ENCODE measurements around the gene MARK3. TPM values are rescaled to one million over a fixed set of nuclear protein-coding genes. Genes with fewer than 3 reads are reported as not detected.

The MARK3 gene
- total RNA-seq, 1 donor from 2014 or later: 82.0 TPM

DNA sequence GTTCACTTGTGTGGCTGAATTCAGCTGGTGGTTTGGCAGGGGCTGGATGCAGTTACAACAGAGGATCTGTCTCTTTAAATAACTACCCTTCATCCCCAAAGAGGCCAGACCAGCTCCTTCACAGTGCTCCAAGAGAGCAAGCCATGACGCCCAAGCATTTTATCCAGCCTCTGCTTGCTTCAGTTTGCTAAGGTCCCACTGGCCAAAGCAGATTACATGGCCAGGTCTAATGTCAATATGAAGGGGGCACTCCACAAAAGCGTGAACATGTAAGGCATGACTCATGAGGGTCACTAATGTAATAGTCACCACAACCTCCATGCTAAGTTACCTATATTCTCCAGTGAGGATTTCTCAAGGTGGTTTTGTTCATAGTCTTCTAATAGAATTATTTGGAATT is 62.9 kb downstream of the MARK3 start:
- Mint-ChIP-seq H3K4me1 (peaks cover 9% of the 10 kb centered on the region), H3K36me3 (ENCODE audit: low read depth) (peaks cover 9% of the 10 kb centered on the region), H3K9me3 (no peaks in the 10 kb centered on the region), H3K27me3 (no peaks in the 10 kb centered on the region), H3K4me3 (no peak overlapping the region), H3K27ac (no peak overlapping the region)
- intact Hi-C loops (cut with micrococcal nuclease): no loop called here
- no peak for DNase-seq

DNA sequence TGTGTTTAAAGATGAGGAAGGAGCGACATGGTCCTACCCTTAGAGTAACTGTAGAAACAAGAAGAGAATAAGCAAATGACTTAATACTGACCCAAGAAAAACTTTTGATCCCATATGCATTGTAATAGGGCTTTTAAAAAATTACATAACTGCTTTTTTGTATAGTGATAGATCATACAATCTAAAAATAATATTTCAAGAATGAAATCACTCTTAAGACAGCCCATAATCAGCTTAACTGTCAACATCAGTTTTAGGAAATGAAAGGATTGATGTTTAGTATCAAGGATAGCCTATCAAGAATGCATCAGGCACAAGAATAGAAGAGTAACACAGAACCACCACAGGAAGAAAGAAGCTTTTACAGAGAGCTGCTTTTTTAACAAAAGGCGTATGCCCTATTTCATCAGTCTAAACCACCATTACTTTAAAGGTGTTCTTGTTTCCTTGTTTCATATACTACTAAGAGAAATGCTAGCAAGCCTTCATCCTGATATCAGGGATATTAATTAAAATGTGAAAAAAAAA is 64.5 kb downstream of the MARK3 start:
- H3K36me3 Mint-ChIP-seq (ENCODE audit: low read depth): peaks cover 12% of the 10 kb centered on the region
- no peak for DNase-seq
- H3K4me3 Mint-ChIP-seq: no peak overlapping the region
- no peak overlapping the region for H3K27ac Mint-ChIP-seq
- intact Hi-C loops (cut with micrococcal nuclease): no loop called here
- peaks cover 10% of the 10 kb centered on the region for H3K4me1 Mint-ChIP-seq
- no peaks in the 10 kb centered on the region for H3K9me3 Mint-ChIP-seq
- H3K27me3 Mint-ChIP-seq: no peaks in the 10 kb centered on the region

DNA sequence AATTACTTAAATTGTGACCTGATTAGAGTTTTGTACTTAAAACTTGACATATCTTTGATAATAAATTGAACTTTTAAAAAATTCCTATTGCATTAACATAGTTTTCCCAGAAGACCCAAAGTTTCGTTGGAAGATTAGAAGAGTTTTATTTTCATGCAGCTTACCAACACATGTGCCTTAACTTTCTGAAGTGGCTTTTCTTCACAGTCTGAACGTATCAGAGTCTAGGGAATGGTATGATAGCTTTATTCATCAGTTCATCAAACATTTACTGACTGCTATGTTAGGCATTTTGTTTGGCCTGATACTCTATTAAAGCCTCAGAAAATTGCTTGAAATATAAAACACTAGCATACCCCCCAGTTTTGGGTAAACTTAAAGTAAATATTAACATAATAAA is 65.2 kb downstream of the MARK3 start:
- H3K4me3 Mint-ChIP-seq: no peak overlapping the region

DNA sequence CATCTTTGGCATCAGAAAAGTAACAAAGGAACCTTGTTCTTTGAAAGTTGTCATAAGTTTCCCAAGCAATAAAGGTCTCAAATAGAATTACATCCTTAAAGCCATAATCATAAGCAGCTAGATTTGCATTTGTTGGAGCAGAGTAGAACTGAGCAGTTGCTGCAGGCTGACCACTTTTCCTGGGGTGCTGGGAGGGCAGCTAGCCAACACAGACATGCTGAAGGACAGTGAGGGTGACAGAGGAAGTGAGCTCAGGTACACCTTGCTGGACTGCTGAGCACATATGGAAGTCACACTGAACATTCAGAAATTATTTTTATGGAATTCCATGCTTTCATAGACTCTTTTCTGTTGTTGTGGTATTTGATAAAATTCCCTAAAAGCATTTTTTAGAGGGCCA is 66.2 kb downstream of the MARK3 start:
- intact Hi-C loops (cut with micrococcal nuclease): no loop called here
- Mint-ChIP-seq H3K4me1 (peaks cover 12% of the 10 kb centered on the region), H3K9me3 (no peaks in the 10 kb centered on the region), H3K27ac (no peak overlapping the region), H3K4me3 (no peak overlapping the region), H3K36me3 (ENCODE audit: low read depth) (peaks cover 19% of the 10 kb centered on the region), H3K27me3 (no peaks in the 10 kb centered on the region)
- no peak for DNase-seq

More for the DNA sequence above, 65.2 kb downstream of the MARK3 start:
- Mint-ChIP-seq H3K27ac (no peak overlapping the region), H3K9me3 (no peaks in the 10 kb centered on the region), H3K27me3 (no peaks in the 10 kb centered on the region), H3K4me1 (peaks cover 10% of the 10 kb centered on the region), H3K36me3 (ENCODE audit: low read depth) (peaks cover 14% of the 10 kb centered on the region)
- intact Hi-C loops (cut with micrococcal nuclease): no loop called here
- DNase-seq: no peak

DNA sequence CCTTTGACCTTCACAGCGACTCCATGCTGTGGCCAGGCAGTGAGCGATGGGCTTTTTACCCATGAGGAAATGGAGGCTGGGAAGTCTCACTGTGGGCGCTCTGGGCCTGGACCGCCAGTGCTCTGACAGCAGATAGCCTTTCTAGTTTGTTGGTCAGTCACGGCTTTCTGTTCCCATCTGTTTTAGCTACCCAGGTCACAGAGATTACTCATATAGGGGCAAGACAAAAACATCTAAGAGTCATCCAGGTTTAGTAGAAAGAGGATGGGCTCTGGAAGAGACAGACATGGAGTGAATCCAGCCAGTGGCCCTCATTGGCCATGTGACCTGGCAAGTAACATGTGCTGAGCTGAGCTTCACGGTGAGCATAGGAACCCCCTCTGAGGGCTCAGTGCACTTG is 68.6 kb downstream of the MARK3 start:
- DNase-seq: no peak
- H3K4me1 Mint-ChIP-seq: peaks cover 12% of the 10 kb centered on the region
- H3K36me3 Mint-ChIP-seq (ENCODE audit: low read depth): peaks cover 25% of the 10 kb centered on the region
- no peaks in the 10 kb centered on the region for H3K9me3 Mint-ChIP-seq
- H3K4me3 Mint-ChIP-seq: no peak overlapping the region
- H3K27ac Mint-ChIP-seq: no peak overlapping the region
- no peaks in the 10 kb centered on the region for H3K27me3 Mint-ChIP-seq
- intact Hi-C loops (cut with micrococcal nuclease): no loop called here

DNA sequence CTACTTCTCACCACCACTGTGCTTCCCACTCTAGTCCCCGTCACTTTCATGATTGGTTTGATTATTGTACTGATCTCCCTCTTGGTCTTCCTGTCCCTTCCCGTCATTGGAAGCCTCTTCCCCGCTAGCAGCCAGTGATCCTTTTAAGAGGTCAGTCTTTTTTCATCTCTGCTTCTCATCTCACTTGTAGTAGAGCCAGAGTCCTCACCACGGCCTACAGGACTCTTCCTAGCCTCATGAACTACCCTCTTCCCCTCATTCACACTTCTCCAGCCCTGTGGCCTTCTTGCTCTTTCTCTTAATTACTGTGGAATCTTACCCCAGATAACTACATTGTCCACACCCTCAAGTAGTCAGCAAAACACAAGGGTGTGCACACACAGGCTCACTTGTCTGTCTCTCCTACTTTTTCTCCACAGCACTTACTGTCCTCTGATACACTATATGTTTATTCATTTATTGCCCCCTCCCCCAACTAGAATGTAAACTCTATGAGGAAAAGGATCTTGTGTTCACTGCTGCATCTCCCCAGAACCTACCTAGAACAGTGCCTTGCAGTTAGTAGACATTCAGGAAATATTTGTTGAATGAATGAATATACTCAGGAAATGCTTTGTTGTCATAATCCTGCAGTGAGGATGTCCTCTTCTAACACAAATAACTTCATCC is 71.1 kb downstream of the MARK3 start:
- Mint-ChIP-seq H3K36me3 (ENCODE audit: low read depth) (peaks cover 26% of the 10 kb centered on the region), H3K27ac (no peak overlapping the region), H3K9me3 (no peaks in the 10 kb centered on the region), H3K4me1 (peaks cover 12% of the 10 kb centered on the region), H3K27me3 (no peaks in the 10 kb centered on the region), H3K4me3 (no peak overlapping the region)
- no peak for DNase-seq
- intact Hi-C loops (cut with micrococcal nuclease): no loop called here

DNA sequence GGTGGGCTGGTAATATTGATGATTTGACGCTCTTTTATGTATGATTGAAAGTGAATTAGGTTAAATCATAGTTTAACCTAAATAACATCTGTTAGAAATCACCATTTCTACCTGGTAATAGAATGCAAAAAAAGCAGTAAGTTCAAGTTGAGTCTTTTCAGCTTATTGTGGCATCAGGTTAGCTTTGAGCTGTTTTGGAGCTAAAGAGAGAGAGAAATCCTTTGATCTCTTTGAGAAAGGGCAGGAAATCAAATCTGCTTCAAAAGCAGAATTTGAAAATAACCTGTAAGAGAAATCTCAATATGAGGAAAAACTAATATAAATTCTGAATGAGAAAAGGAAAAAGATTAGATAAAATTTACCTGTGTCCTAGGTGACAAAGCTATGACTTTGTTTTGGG is 75.2 kb downstream of the MARK3 start:
- H3K4me1 Mint-ChIP-seq: peaks cover 8% of the 10 kb centered on the region
- H3K9me3 Mint-ChIP-seq: no peaks in the 10 kb centered on the region
- H3K4me3 Mint-ChIP-seq: no peak overlapping the region
- peaks cover 29% of the 10 kb centered on the region for H3K36me3 Mint-ChIP-seq (ENCODE audit: low read depth)
- H3K27me3 Mint-ChIP-seq: no peaks in the 10 kb centered on the region
- no peak overlapping the region for H3K27ac Mint-ChIP-seq
- intact Hi-C loops (cut with micrococcal nuclease): no loop called here
- DNase-seq: no peak

DNA sequence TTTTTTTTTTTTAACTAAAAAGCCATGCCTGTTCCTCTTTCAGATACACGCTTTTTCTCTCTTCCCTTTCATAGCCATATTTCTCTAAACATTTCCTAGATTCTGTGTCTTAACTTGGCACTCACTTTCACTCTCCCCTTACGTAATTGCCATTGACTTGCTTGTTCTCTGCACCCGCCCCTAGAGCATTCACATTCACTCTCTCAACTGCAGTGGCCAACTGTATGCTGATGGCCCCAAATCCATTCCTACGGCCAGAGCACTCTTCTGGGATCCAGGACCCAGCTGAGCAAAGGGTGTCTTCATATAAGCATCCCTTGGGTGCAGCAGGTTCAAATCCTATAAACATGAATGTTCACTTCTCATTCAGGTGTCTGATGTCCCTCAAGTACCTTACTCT is 77.9 kb downstream of the MARK3 start:
- DNase-seq: no peak
- H3K4me1 Mint-ChIP-seq: peaks cover 2% of the 10 kb centered on the region
- H3K9me3 Mint-ChIP-seq: no peaks in the 10 kb centered on the region
- intact Hi-C loops (cut with micrococcal nuclease): no loop called here
- peaks cover 27% of the 10 kb centered on the region for H3K36me3 Mint-ChIP-seq (ENCODE audit: low read depth)
- no peak overlapping the region for H3K27ac Mint-ChIP-seq
- no peak overlapping the region for H3K4me3 Mint-ChIP-seq
- no peaks in the 10 kb centered on the region for H3K27me3 Mint-ChIP-seq

DNA sequence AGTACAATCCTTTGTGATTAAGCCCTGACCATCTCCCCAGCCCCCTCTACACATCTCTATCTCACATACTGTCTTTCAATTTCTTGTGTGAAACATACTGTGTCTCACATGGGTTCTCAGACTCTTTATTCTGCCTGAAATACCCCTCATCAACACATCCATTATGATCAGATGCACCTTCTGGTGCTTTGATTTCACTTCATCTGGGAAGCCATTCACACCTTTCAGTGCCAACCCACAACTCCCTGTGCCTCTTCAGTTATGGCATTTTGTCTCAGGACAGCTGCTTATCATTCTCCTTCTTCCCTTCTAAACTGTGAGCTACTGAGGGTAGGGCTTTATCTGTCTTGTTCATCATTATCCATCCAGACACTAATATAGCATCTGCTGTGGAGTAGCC is 78.6 kb downstream of the MARK3 start:
- peaks cover 30% of the 10 kb centered on the region for H3K36me3 Mint-ChIP-seq (ENCODE audit: low read depth)
- H3K27ac Mint-ChIP-seq: no peak overlapping the region
- no peak for DNase-seq
- no peaks in the 10 kb centered on the region for H3K27me3 Mint-ChIP-seq
- peaks cover 2% of the 10 kb centered on the region for H3K4me1 Mint-ChIP-seq
- intact Hi-C loops (cut with micrococcal nuclease): no loop called here
- no peak overlapping the region for H3K4me3 Mint-ChIP-seq
- no peaks in the 10 kb centered on the region for H3K9me3 Mint-ChIP-seq

DNA sequence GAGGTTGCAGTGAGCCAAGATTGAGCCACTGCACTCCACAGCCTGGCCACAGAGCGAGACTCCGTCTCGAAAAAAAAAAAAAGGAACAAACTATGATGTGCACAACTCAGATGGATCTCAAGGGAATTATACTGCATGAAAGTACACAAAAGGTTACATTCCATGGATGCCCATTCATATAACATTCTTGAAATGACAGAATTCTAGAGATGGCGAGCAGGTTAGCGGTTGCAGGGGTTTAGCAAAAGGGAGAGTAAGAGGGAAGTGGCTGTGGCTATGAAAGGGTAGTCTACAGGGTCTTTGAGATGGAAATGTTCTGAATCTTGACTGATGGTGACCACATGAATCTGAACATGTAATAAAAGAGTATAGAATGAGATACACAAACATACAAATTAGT is 87.7 kb downstream of the MARK3 start:
- Mint-ChIP-seq H3K4me1 (no peaks in the 10 kb centered on the region), H3K36me3 (ENCODE audit: low read depth) (peaks cover 46% of the 10 kb centered on the region), H3K4me3 (no peak overlapping the region), H3K27me3 (no peaks in the 10 kb centered on the region), H3K27ac (no peak overlapping the region), H3K9me3 (no peaks in the 10 kb centered on the region)
- intact Hi-C loops (cut with micrococcal nuclease): loop anchor here (10.0 kb wide), 1 partner anchor 78 kb away; no protein-coding TSS in a partner anchor
- no peak for DNase-seq

DNA sequence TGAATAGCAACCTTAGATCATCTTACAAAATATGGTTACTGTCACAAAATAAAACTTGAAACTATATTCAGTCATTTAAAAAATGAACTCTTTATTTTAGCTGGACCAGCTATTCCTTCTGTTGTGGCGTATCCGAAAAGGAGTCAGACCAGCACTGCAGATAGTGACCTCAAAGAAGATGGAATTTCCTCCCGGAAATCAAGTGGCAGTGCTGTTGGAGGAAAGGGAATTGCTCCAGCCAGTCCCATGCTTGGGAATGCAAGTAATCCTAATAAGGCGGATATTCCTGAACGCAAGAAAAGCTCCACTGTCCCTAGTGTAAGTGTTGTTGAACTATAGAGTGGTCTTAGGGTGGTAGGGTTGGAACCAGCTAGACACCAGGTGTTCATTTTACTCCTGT is 89.7 kb downstream of the MARK3 start:
- Mint-ChIP-seq H3K9me3 (no peaks in the 10 kb centered on the region), H3K36me3 (ENCODE audit: low read depth) (peaks cover 45% of the 10 kb centered on the region), H3K27me3 (no peaks in the 10 kb centered on the region), H3K4me1 (peaks cover 4% of the 10 kb centered on the region), H3K27ac (no peak overlapping the region), H3K4me3 (no peak overlapping the region)
- intact Hi-C loops (cut with micrococcal nuclease): loop anchor here (10.0 kb wide), 1 partner anchor 80 kb away; no protein-coding TSS in a partner anchor
- DNase-seq: no peak

DNA sequence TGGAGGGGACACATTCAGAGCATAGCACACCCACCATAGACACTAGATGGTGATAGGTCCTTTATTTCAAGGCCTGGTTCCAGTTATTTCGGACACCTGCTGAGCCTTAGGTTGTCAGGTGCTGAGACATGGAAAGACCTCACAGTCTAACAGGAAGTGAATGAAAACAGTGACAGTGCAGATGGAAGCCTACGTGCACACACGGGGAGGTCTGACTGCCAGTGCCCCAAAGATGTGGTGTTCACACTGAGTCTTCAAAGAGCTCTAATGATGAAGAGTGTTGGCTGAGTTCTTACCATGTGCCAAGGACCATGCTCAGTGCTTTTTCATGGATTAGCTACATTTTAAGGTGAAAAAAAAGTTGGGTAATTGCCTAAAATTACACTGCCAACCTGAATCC is 90.8 kb downstream of the MARK3 start:
- Mint-ChIP-seq H3K4me1 (peaks cover 15% of the 10 kb centered on the region), H3K27me3 (no peaks in the 10 kb centered on the region), H3K9me3 (no peaks in the 10 kb centered on the region), H3K36me3 (ENCODE audit: low read depth) (peaks cover 46% of the 10 kb centered on the region), H3K4me3 (no peak overlapping the region), H3K27ac (no peak overlapping the region)
- intact Hi-C loops (cut with micrococcal nuclease): loop anchor here (10.0 kb wide), 1 partner anchor 81 kb away; no protein-coding TSS in a partner anchor
- no peak for DNase-seq

DNA sequence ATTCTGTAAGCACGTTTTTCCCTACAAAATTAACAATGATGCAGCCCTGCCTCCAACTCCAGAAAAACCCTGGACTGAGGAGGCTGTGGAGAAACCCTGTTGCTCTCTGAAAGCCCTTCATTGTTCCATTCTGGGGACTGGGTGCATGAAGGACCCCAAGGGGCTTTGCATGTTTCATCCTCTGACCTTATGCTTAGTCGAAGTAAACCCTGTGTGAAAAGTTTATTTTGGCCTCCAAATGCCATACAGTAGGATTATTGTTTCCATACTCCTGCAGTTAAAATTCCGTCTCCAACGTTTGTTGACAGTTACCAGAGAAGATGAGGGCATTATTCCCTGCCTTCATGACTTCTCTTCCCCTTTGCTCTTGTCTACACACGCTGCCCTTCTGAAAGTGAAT is 91.4 kb downstream of the MARK3 start:
- peaks cover 16% of the 10 kb centered on the region for H3K4me1 Mint-ChIP-seq
- no peak for DNase-seq
- H3K27me3 Mint-ChIP-seq: no peaks in the 10 kb centered on the region
- peaks cover 48% of the 10 kb centered on the region for H3K36me3 Mint-ChIP-seq (ENCODE audit: low read depth)
- intact Hi-C loops (cut with micrococcal nuclease): loop anchor here (10.0 kb wide), 1 partner anchor 82 kb away; no protein-coding TSS in a partner anchor
- no peak overlapping the region for H3K27ac Mint-ChIP-seq
- no peaks in the 10 kb centered on the region for H3K9me3 Mint-ChIP-seq
- no peak overlapping the region for H3K4me3 Mint-ChIP-seq

DNA sequence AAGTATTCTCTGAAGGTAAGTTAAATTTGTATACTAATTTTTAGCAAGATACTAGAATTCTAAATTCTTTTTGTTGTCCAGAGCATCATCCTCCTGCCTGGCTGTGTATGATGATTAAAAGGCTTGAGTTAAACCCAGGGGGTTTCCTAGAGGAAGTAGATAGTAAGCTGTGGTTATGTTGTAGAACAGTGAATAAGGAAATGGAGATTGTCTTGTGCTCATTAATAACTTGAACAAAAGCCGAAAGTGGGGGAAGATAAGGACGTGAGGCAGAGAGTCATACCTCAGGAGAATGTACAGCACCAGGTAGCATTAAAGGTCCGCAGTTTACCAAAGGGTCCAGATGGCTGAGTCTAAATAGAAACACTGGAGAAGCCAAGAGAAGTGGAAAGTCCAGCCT is 95.4 kb downstream of the MARK3 start:
- intact Hi-C loops (cut with micrococcal nuclease): no loop called here
- peak overlapping the region; percentile 26 for H3K4me3 Mint-ChIP-seq
- no peaks in the 10 kb centered on the region for H3K9me3 Mint-ChIP-seq
- peaks cover 41% of the 10 kb centered on the region for H3K36me3 Mint-ChIP-seq (ENCODE audit: low read depth)
- peak overlapping the region; percentile 80 for H3K27ac Mint-ChIP-seq
- DNase-seq: no peak
- no peaks in the 10 kb centered on the region for H3K27me3 Mint-ChIP-seq
- peaks cover 16% of the 10 kb centered on the region for H3K4me1 Mint-ChIP-seq

DNA sequence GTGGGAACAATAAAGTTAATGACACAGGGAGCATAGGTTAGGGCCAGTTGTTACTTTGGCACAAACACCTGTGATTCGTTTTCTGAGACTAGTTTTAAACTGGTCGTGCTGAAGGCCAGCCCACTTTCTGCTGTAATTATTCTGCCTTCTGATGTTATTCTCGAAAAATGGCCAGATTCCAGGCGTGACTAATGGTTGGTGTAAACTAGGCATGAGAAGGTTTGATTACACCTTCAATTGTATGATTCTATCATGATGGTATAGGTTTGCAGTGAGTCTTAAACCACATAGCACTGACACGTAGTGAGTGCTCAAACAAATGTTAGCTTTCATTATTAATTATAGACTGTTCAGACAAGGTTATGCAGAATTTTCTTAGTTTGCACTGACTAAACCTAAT is 98.4 kb downstream of the MARK3 start:
- peaks cover 16% of the 10 kb centered on the region for H3K4me1 Mint-ChIP-seq
- DNase-seq: no peak
- H3K9me3 Mint-ChIP-seq: no peaks in the 10 kb centered on the region
- H3K27ac Mint-ChIP-seq: no peak overlapping the region
- intact Hi-C loops (cut with micrococcal nuclease): no loop called here
- peaks cover 37% of the 10 kb centered on the region for H3K36me3 Mint-ChIP-seq (ENCODE audit: low read depth)
- H3K4me3 Mint-ChIP-seq: no peak overlapping the region
- H3K27me3 Mint-ChIP-seq: no peaks in the 10 kb centered on the region

All from activated CD4-positive, alpha-beta T cell treated with anti-CD3 and anti-CD28 coated beads, Interleukin-2, amount 10 ng/mL, durations not matched to agents 24 days and 14 days (primary cell).